Measurements from ENCODE around the gene MCM9.

- TF ChIP-seq CTCF (IDR thresholded peaks at IDR 0.05; ENCODE audit: low read depth, low read length) (peak; percentile 34; the same call in 1 of the 2 replicates), EZH2phosphoT487 (IDR thresholded peaks at IDR 0.05; ENCODE audit: low read depth) (no peak)
These were observed 28.0 kb upstream of the MCM9 start for GRCh38 chr6:118963003-118963402.
